ENCODE measurements around the gene STAM.

STAM gene

DNA sequence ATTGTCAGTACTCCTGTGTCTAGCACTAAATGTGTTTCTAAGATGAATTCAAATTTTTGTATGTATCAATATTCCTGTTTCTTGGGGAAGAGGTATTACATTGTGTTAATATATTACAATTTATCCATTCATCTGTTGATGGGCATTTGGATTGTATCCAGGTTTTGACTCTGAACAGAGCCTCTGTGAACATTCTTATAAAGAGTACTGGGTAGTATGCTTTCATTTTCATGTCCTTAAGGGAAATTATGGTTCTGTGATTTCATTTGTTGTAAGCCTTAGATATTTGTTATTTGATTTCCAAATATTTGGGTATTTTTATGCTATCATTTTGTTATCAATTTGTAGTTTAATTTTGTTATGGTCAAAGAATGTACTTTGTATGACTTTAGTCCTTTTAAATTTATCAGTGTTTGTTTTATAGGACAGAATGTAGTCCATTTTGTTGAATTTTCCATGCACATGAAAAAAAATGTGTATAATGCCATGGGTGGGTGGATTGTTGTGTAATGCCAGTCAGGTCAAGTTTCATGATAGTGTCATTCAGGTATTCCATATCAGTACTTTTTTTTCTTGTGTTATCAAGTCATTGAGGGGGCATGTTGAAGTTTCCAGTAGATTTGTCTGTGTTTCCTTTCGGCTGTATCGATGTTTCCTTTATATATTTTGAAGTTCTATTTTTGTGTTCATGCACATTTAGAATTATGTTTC is 38.4 kb downstream of the STAM start:
- no peak overlapping the region for H3K4me3 ChIP-seq (ENCODE audit: low read depth, low read length)
- in situ Hi-C loops (cut with HindIII; ENCODE audit: low sequenced_read_pairs): no loop called here
- no peak for DNase-seq (ENCODE audit: low read depth)
- TF ChIP-seq, protein P1, sequence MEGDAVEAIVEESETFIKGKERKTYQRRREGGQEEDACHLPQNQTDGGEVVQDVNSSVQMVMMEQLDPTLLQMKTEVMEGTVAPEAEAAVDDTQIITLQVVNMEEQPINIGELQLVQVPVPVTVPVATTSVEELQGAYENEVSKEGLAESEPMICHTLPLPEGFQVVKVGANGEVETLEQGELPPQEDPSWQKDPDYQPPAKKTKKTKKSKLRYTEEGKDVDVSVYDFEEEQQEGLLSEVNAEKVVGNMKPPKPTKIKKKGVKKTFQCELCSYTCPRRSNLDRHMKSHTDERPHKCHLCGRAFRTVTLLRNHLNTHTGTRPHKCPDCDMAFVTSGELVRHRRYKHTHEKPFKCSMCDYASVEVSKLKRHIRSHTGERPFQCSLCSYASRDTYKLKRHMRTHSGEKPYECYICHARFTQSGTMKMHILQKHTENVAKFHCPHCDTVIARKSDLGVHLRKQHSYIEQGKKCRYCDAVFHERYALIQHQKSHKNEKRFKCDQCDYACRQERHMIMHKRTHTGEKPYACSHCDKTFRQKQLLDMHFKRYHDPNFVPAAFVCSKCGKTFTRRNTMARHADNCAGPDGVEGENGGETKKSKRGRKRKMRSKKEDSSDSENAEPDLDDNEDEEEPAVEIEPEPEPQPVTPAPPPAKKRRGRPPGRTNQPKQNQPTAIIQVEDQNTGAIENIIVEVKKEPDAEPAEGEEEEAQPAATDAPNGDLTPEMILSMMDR (IDR thresholded peaks at IDR 0.05; ENCODE audit: low read depth, low read length, missing control alignments): no peak

GRCh38 chr10:17683541-17683940 is 39.6 kb downstream of the STAM start:
- in situ Hi-C loops (cut with HindIII; ENCODE audit: low sequenced_read_pairs): no loop called here
- TF ChIP-seq, protein P1 (IDR thresholded peaks at IDR 0.05; ENCODE audit: low read depth, low read length, missing control alignments): no peak
- H3K4me3 ChIP-seq (ENCODE audit: low read depth, low read length): no peak overlapping the region
- DNase-seq (ENCODE audit: low read depth): no peak

DNA sequence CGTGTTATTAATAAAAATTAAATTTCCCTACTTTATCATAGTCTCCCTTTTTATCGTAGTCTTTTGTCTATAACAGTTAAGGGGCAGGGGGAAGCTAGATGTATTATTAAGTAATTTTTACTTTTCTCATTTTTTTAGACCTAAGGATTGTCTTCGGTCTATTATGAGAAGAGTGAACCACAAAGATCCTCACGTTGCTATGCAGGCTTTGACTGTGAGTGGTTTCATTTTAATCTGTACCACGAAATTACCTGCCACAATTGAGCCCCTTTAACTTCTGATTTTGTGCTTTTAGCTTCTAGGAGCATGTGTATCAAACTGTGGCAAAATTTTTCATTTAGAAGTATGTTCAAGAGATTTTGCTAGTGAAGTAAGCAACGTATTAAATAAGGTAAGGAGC is 40.6 kb downstream of the STAM start:
- DNase-seq (ENCODE audit: low read depth): no peak
- in situ Hi-C loops (cut with HindIII; ENCODE audit: low sequenced_read_pairs): no loop called here
- H3K4me3 ChIP-seq (ENCODE audit: low read depth, low read length): no peak overlapping the region
- TF ChIP-seq, protein P1 (IDR thresholded peaks at IDR 0.05; ENCODE audit: low read depth, low read length, missing control alignments): no peak

GRCh38 chr10:17685233-17685840 is 41.4 kb downstream of the STAM start:
- no peak for DNase-seq (ENCODE audit: low read depth)
- no peak overlapping the region for H3K4me3 ChIP-seq (ENCODE audit: low read depth, low read length)
- TF ChIP-seq, protein P1 (IDR thresholded peaks at IDR 0.05; ENCODE audit: low read depth, low read length, missing control alignments): no peak
- in situ Hi-C loops (cut with HindIII; ENCODE audit: low sequenced_read_pairs): no loop called here

- no peak overlapping the region for H3K4me3 ChIP-seq (ENCODE audit: low read depth, low read length)
- no peak for DNase-seq (ENCODE audit: low read depth)
- in situ Hi-C loops (cut with HindIII; ENCODE audit: low sequenced_read_pairs): no loop called here
- TF ChIP-seq, protein P1 (IDR thresholded peaks at IDR 0.05; ENCODE audit: low read depth, low read length, missing control alignments): no peak
Measured at GRCh38 chr10:17687117-17687831, 43.3 kb downstream of the STAM start.

- DNase-seq (ENCODE audit: low read depth): no peak
- no peak overlapping the region for H3K4me3 ChIP-seq (ENCODE audit: low read depth, low read length)
- in situ Hi-C loops (cut with HindIII; ENCODE audit: low sequenced_read_pairs): no loop called here
- TF ChIP-seq, protein P1 (IDR thresholded peaks at IDR 0.05; ENCODE audit: low read depth, low read length, missing control alignments): no peak
Measured at GRCh38 chr10:17689137-17689536, 45.2 kb downstream of the STAM start.
